B cell (primary cell): ENCODE measurements around the gene ATP9B. TPM values are rescaled to one million over a fixed set of nuclear protein-coding genes. Genes with fewer than 3 reads are reported as not detected.
"Not testable (repeated sequence)": the region's sequence is repeated elsewhere in the genome, so short reads cannot be mapped to it uniquely, and the experiment has no call there.

ENCODE experiments used
- ATAC-seq: fragments of 200-7000 bp; cut with Tn5 transposase; one replicate; pipeline ENCODE4 v1.10.0; 2021; ENCODE audit warnings: low read depth, mild to moderate bottlenecking, moderate number of reproducible peaks, moderate library complexity
- CTCF ChIA-PET: fragments of 350-600 bp; sonication (Branson Sonifier 250); formaldehyde crosslinking; loops from one replicate; lab custom pipeline; 2021; ENCODE audit warnings: antibody characterized with exemption, inconsistent platforms; lab: Charles Lee
- POLR2A ChIA-PET: fragments of 350-600 bp; sonication (Branson Sonifier 250); formaldehyde crosslinking; loops from one replicate; lab custom pipeline; 2021; ENCODE audit warnings: antibody characterized with exemption; lab: Charles Lee
- DNase-seq: peaks from one replicate; pipeline ENCODE4 v3.0.0; 2013
- H2AFZ ChIP-seq: 2 replicates; pipeline ENCODE4 v1.6.1; 2012; ENCODE audit warnings: mild to moderate bottlenecking, low read depth, low read length; ENCODE audit not compliant: insufficient read depth, poor library complexity, severe bottlenecking
- H3K27ac ChIP-seq, 2 donors: 1 replicate in 1 of 2; 2 replicates in 1 of 2; pipeline ENCODE4 v1.5.1; 2012 to 2013; ENCODE audit warnings: low read length in 2 of 2, mild to moderate bottlenecking in 2 of 2, moderate library complexity in 1 of 2
- H3K27me3 ChIP-seq, 4 experiments: fragments of 200-600 bp in 1 of 4; sonication (generic) in 1 of 4; replicated peaks in 1 of 4; 1 replicate in 2 of 4; 2 replicates in 2 of 4; pipeline versions ENCODE4 v1.6.1 to v1.7.0; 2013 to 2016; ENCODE audit warnings: low read length in 3 of 4, mild to moderate bottlenecking in 2 of 4, mixed read lengths in 1 of 4, moderate library complexity in 1 of 4; ENCODE audit not compliant: insufficient read depth in 4 of 4, control insufficient read depth in 3 of 4; ENCODE audit errors: control extremely low read depth in 1 of 4
- H3K36me3 ChIP-seq, 2 experiments: replicated peaks in 1 of 2; 1 replicate in 1 of 2; 2 replicates in 1 of 2; pipeline versions ENCODE4 v1.6.1 to v1.7.1; 2013; ENCODE audit warnings: low read length in 1 of 2; ENCODE audit not compliant: insufficient read depth in 2 of 2, control insufficient read depth in 1 of 2; ENCODE audit errors: control extremely low read depth in 1 of 2, extremely low read depth in 1 of 2
- H3K4me1 ChIP-seq, 2 donors: fragments of 200-600 bp in 1 of 2; sonication (generic) in 1 of 2; 1 replicate in 1 of 2; 2 replicates in 1 of 2; pipeline versions ENCODE4 v1.5.1 to v1.6.1; 2013 to 2017; ENCODE audit warnings: low read length in 2 of 2; ENCODE audit not compliant: control insufficient read depth in 2 of 2, insufficient read depth in 2 of 2
- H3K4me2 ChIP-seq: replicated peaks from 2 replicates; pipeline ENCODE3; 2012; ENCODE audit warnings: mild to moderate bottlenecking, low read depth, low read length; ENCODE audit not compliant: poor library complexity, severe bottlenecking
- H3K4me3 ChIP-seq, 5 experiments: fragments of 200-600 bp in 1 of 5; sonication (generic) in 1 of 5; 1 replicate in 3 of 5; 2 replicates in 2 of 5; pipeline versions ENCODE4 v1.5.1 to v1.7.0; 2011 to 2016; ENCODE audit warnings: low read length in 4 of 5, mild to moderate bottlenecking in 4 of 5, low read depth in 2 of 5, control low read depth in 1 of 5, moderate library complexity in 1 of 5; ENCODE audit not compliant: insufficient read depth in 1 of 5; ENCODE audit errors: control extremely low read depth in 1 of 5, extremely low read depth in 1 of 5
- H3K79me2 ChIP-seq: fragments of 200-600 bp; sonication (generic); one replicate; pipeline ENCODE4 v1.6.0; 2016; ENCODE audit warnings: low read length; ENCODE audit not compliant: control insufficient read depth, insufficient read depth
- H3K9ac ChIP-seq: fragments of 200-600 bp; sonication (generic); 2 replicates; pipeline ENCODE4 v1.6.1; 2017; ENCODE audit warnings: mild to moderate bottlenecking, low read length, moderate library complexity
- H3K9me3 ChIP-seq, 3 donors: one replicate each; pipeline versions ENCODE4 v1.6.1 to v1.7.1; 2013; ENCODE audit warnings: low read length in 2 of 3; ENCODE audit not compliant: control insufficient read depth in 2 of 3, insufficient read depth in 1 of 3; ENCODE audit errors: control extremely low read depth in 1 of 3
- H4K20me1 ChIP-seq: 2 replicates; pipeline ENCODE4 v1.6.0; 2012; ENCODE audit warnings: mild to moderate bottlenecking, low read length; ENCODE audit not compliant: insufficient read depth, control insufficient read depth, poor library complexity, severe bottlenecking
- H3K27ac Mint-ChIP-seq: one replicate; pipeline ENCODE4 v1.8.0; 2021; ENCODE audit warnings: mixed read lengths
- H3K27me3 Mint-ChIP-seq: one replicate; pipeline ENCODE4 v1.8.0; 2021; ENCODE audit warnings: mixed read lengths
- H3K4me1 Mint-ChIP-seq: one replicate; pipeline ENCODE4 v1.8.0; 2021; ENCODE audit warnings: mixed read lengths
- H3K4me3 Mint-ChIP-seq: one replicate; pipeline ENCODE4 v1.8.0; 2021; ENCODE audit warnings: mixed read lengths
- H3K9me3 Mint-ChIP-seq: one replicate; pipeline ENCODE4 v1.8.0; 2022; ENCODE audit warnings: mixed read lengths; ENCODE audit not compliant: insufficient read depth
- EZH2 ChIP-seq: IDR thresholded peaks from 2 replicates; pipeline ENCODE4 v1.6.1; 2012; ENCODE audit warnings: borderline replicate concordance, low read depth, mild to moderate bottlenecking, moderate library complexity, low read length; ENCODE audit not compliant: insufficient read depth, poor library complexity, severe bottlenecking
- WGBS: methylation state at CpG from one replicate; pipeline ENCODE4 v1.1.5; 2013; ENCODE audit warnings: missing lambda C conversion rate; ENCODE audit not compliant: insufficient coverage; 5-methylcytosine and 5-hydroxymethylcytosine counted together
- intact Hi-C: fragments of 100-400 bp; cut with micrococcal nuclease; formaldehyde crosslinking; loops from one replicate; pipeline ENCODE4 v1.10.0; 2022
- polyA plus RNA-seq: library from polyadenylated mRNA; depleted of rRNA; stranded (reverse); fragments of >200 nt; gene quantifications from 2 replicates; pipeline ENCODE4 v1.2.3, GENCODE V29; 2012
- total RNA-seq, 2 donors: library from RNA; stranded (reverse); fragments of 120-200 nt in 1 of 2; gene quantifications; 1 replicate in 1 of 2; 2 replicates in 1 of 2; pipeline versions ENCODE4 v1.2.3 to v1.2.4, GENCODE V29; 2013 to 2022
- TF ChIP-seq, protein P1 (sequence below): fragments of 200-600 bp; IDR thresholded peaks from one replicate; pipeline ENCODE4 v1.8.0; 2022; ENCODE audit warnings: antibody characterized with exemption, mild to moderate bottlenecking

Gene ATP9B
- total and polyA plus RNA-seq, 2 donors (not counting 1 experiment from before 2014, with no cell fraction given): 34.3 to 71.7 TPM

DNA sequence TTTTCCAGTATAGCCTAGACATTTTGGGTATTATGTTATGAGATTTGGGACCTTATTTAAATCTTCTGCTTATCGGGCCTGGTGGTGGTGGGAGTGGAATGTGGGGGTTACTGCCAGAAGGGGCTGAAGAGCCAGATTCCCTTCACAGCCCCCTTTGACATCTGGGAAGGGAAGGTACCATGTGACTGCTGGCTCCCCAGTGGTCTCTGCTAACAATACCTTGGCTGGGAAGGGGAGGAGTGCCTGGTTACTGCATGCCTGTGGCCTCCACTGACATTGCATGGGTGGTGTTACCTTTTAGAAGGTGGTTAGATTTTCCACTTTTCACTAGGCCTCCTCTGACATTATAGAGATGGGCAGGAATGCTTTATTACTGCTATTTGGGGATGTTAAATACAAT, 8.0 kb downstream of the ATP9B start:
- Mint-ChIP-seq H3K27me3 (no peaks in the 10 kb centered on the region), H3K9me3 (peaks cover 3% of the 10 kb centered on the region), H3K4me3 (no peak overlapping the region), H3K27ac (no peak overlapping the region), H3K4me1 (peaks cover 33% of the 10 kb centered on the region)
- peaks cover 0 to 2% of the 10 kb centered on the region in 2 experiments for H3K36me3 ChIP-seq
- no peaks in the 10 kb centered on the region for H3K27me3 ChIP-seq
- DNase-seq (no peak), ATAC-seq (no peak)
- no peak overlapping the region for H2AFZ ChIP-seq
- H3K4me2 ChIP-seq: no peak overlapping the region
- H3K9ac ChIP-seq: no peak overlapping the region
- no CpG with 5 or more reads among the region's 1 CpG for WGBS
- H3K9me3 ChIP-seq: peaks cover 0 to 15% (median 0%) of the 10 kb centered on the region in 3 donors
- intact Hi-C loops: no loop called here
- POLR2A ChIA-PET: no interaction called here
- H4K20me1 ChIP-seq: peaks cover 42% of the 10 kb centered on the region
- H3K27ac ChIP-seq: no peak overlapping the region
- TF ChIP-seq EZH2: no peak
- TF ChIP-seq, protein P1, sequence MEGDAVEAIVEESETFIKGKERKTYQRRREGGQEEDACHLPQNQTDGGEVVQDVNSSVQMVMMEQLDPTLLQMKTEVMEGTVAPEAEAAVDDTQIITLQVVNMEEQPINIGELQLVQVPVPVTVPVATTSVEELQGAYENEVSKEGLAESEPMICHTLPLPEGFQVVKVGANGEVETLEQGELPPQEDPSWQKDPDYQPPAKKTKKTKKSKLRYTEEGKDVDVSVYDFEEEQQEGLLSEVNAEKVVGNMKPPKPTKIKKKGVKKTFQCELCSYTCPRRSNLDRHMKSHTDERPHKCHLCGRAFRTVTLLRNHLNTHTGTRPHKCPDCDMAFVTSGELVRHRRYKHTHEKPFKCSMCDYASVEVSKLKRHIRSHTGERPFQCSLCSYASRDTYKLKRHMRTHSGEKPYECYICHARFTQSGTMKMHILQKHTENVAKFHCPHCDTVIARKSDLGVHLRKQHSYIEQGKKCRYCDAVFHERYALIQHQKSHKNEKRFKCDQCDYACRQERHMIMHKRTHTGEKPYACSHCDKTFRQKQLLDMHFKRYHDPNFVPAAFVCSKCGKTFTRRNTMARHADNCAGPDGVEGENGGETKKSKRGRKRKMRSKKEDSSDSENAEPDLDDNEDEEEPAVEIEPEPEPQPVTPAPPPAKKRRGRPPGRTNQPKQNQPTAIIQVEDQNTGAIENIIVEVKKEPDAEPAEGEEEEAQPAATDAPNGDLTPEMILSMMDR: no peak
- CTCF ChIA-PET: no interaction called here
- H3K4me1 ChIP-seq: no peaks in the 10 kb centered on the region
- peaks cover 83% of the 10 kb centered on the region for H3K79me2 ChIP-seq
- no peak overlapping the region for H3K4me3 ChIP-seq

DNA sequence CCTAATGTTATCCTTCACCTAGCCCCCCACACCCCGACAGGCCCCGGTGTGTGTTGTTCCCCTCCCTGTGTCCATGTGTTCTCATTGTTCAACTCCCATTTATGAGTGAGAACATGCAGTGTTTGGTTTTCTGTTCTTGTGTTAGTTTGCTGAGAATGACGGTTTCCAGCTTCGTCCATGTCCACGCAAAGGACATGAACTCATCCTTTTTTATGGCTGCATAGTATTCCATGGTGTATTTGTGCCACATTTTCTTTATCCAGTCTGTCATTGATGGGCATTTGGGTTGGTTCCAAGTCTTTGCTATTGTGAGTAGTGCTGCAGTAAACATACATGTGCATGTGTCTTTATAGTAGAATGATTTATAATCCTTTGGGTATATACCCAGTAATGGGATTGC, 9.6 kb downstream of the ATP9B start:
- H3K27me3 Mint-ChIP-seq, H3K36me3 ChIP-seq, DNase-seq, ATAC-seq, H3K4me3 Mint-ChIP-seq, intact Hi-C loops, H3K4me3 ChIP-seq, H3K27ac ChIP-seq, H2AFZ ChIP-seq, POLR2A ChIA-PET, H3K27me3 ChIP-seq, H3K4me1 ChIP-seq, H3K27ac Mint-ChIP-seq, H3K4me2 ChIP-seq, H3K9ac ChIP-seq, CTCF ChIA-PET, H3K9me3 Mint-ChIP-seq: not testable (repeated sequence)
- Histone ChIP-seq H4K20me1 (peaks cover 55% of the 10 kb centered on the region), H3K79me2 (peaks cover 85% of the 10 kb centered on the region), H3K9me3 (peaks cover 0 to 15% (median 0%) of the 10 kb centered on the region in 3 donors)
- peaks cover 33% of the 10 kb centered on the region for H3K4me1 Mint-ChIP-seq
- WGBS: no CpG with 5 or more reads among the region's 5 CpGs
